Stimulated activated CD4-positive, alpha-beta T cell treated with anti-CD3 and anti-CD28 coated beads, Interleukin-1b, Interleukin-23, amount 100 ng/mL, for 24 hours (primary cell): ENCODE data around the gene PSMA8.
"Not testable (repeated sequence)": the region's sequence is repeated elsewhere in the genome, so short reads cannot be mapped to it uniquely, and the experiment has no call there.

Experiments used
- DNase-seq, 4 experiments: peaks; one replicate each; pipeline ENCODE4 v3.0.0-alpha.2; 2020; ENCODE audit warnings: low read depth in 4 of 4, low spot score in 1 of 4

PSMA8 gene

DNA sequence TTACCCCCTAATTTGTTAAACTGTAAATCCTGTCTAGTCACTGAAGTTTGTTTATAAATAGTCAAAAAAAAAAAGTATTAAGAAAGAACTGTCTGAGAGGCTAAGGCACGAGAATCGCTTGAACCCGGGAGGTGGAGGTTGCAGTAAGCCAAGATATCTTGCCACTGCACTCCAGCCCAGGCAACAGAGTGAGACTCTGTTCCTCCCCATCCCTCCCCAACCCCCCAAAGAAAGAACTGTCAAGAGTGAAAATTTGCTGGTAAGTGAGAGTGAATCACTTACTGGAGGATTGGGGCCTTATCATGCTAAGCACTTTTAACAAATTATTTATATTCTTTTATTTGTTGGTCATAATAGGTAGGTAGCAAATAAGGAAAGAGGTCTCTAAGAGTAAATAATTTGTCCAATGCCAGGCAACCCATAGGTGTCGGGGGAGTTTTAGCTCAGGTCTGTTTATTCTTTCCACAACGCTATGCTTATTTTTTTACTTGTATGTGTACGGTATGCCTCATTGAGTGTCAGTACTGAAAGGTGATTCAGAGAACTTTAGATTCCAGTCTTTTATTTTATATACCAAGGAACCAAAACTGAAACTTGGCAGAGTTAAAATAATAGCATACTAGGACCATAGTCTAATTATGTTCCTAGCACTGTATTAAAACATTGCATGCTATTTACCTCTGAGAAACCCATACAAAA is 95.0 kb downstream of the PSMA8 start:
- no peak for DNase-seq

DNA sequence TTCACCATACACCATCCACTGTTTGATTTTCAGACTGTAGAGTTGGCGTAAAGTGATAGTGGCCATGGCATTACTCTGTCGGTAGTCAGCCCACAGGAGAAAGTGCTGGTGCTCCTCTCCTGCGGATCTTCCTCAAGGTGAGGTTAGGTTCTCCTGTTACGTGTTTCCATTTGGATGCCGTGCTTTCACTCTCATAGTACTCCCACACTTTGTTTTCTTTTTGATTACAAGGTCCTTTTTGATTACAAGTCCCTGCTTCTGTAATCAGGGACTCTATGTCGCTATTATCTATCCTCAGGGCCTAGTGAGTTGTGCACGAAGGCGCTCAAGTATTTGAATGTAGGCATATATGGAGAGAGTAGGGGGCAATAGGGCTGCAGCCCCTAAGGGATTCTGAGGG is 96.8 kb downstream of the PSMA8 start:
- DNase-seq = no peak

DNA sequence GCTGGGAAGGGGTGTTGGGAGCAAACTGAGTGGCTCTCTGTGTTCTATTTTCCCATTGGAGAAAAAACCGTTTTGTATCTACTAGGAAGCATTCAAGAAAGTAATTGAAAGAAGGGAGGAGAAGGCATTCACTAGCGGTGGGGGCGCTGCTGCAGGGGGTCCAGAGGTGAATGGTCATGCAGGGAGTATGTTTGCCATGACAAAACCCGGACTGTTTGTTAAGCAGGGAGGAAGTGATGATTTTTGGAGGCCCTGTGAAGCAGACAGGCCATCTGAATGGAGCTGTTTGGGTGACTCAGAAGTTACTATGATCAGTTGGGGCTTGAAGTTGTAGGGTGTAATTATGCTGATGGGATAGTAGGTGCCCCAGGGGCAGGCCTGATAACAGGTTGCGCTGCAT is 99.5 kb downstream of the PSMA8 start:
- DNase-seq = no peak

DNA sequence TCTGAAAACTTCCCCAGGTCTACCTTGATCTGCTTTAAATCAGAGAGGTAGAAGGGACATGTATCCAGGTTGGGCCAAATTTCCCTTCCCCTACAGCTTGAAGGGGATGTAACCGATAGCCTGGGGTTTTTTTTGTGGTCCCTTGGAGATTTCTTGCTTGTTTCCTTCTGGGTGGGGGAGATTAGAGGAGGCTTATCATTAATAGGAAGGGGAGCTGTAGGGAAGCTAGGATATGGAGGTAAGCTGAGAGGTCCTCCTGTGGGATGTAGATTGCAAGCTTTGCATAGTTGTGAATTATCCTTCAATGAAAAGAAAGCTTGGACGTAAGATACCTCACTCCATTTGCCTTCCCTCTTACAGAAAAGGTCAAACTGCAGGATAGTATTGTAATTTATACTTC is 103.7 kb downstream of the PSMA8 start:
- not testable (repeated sequence) for DNase-seq

DNA sequence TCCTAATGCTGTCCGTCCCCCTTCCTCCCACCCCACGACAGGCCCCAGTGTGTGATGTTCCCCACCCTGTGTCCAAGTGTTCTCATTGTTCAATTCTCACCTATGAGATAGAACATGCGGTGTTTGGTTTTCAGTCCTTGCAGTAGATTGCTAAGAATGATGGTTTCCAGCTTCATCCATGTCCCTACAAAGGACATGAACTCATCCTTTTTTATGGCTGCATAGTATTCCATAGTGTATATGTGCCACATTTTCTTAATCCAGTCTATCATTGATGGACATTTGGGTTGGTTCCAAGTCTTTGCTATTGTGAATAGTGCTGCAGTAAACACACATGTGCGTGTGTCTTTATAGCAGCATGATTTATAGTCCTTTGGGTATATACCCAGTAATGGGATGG is 105.0 kb downstream of the PSMA8 start:
- not testable (repeated sequence) for DNase-seq

DNA sequence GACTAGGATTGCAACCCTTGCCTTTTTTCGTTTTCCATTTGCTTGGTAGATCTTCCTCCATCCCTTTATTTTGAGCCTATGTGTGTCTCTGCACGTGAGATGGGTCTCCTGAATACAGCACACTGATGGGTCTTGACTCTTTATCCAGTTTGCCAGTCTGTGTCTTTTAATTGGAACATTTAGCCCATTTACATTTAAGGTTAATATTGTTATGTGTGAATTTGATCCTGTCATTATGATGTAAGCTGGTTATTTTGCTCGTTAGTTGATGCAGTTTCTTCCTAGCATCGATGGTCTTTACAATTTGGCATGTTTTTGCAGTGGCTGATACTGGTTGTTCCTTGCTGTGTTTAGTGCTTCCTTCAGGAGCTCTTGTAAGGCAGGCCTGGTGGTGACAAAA is 108.7 kb downstream of the PSMA8 start:
- DNase-seq = not testable (repeated sequence)
